Left lung (tissue), 10 donors: Measurements from ENCODE around the gene SUMO3. TPM values are rescaled to one million over a fixed set of nuclear protein-coding genes. Genes with fewer than 3 reads are reported as not detected.

Source experiments
- ATAC-seq: fragments of 200-7000 bp; cut with Tn5 transposase; one replicate; pipeline ENCODE4 v1.9.1; 2020; ENCODE audit warnings: moderate library complexity
- DNase-seq, 4 donors: peaks; one replicate each; pipeline ENCODE4 v3.0.0-alpha.2; 2013 to 2020
- H3K27ac ChIP-seq, 2 donors: fragments of 200-600 bp; sonication (generic) in 1 of 2; one replicate each; pipeline versions ENCODE4 v1.5.0 to v1.8.0; 2020 to 2021
- H3K27me3 ChIP-seq, 2 donors: fragments of 200-600 bp; sonication (generic) in 1 of 2; one replicate each; pipeline versions ENCODE4 v1.5.0 to v1.8.0; 2020 to 2021
- H3K36me3 ChIP-seq, 2 donors: fragments of 200-600 bp; sonication (generic) in 1 of 2; one replicate each; pipeline versions ENCODE4 v1.5.0 to v1.8.0; 2020 to 2021
- H3K4me1 ChIP-seq, 2 donors: fragments of 200-600 bp; one replicate each; pipeline ENCODE4 v1.8.0; 2021
- H3K4me3 ChIP-seq, 2 donors: fragments of 200-600 bp; sonication (generic) in 1 of 2; one replicate each; pipeline versions ENCODE4 v1.5.0 to v1.8.0; 2020 to 2021; ENCODE audit warnings: mild to moderate bottlenecking in 1 of 2
- H3K9me3 ChIP-seq, 2 donors: fragments of 200-600 bp; sonication (generic) in 1 of 2; one replicate each; pipeline versions ENCODE4 v1.5.0 to v1.8.0; 2020 to 2021
- intact Hi-C, 2 donors: fragments of 100-400 bp; cut with DNase I; formaldehyde crosslinking; loops; one replicate each; pipeline versions ENCODE4 v1.11.2 to v1.14.2; 2022
- polyA plus RNA-seq, 6 donors: library from polyadenylated mRNA; unstranded; fragments of 120-200 nt; gene quantifications; one replicate each; pipeline ENCODE4 v1.2.1, GENCODE V29; 2013; ENCODE audit not compliant: insufficient read length in 6 of 6
- total RNA-seq, 2 donors: library from RNA; stranded (reverse); fragmentation: NEBNext Ultra II Directional; extraction: Animal tissue kit (Norgen Biotek cat#: 25700); gene quantifications; one replicate each; pipeline ENCODE4 v1.2.1, GENCODE V29; 2021
- TF ChIP-seq, protein P1 (sequence below), 2 donors: fragments of 200-600 bp; sonication (generic) in 1 of 2; IDR thresholded peaks; one replicate each; pipeline versions ENCODE4 v1.5.0 to v1.8.0; 2021; ENCODE audit warnings: antibody characterized with exemption in 2 of 2
- donor health status: DM: no; HTN: yes; CAD: no.
- donor health status: DM: no; HTN: no; CAD: no.

Gene SUMO3
- total and polyA plus RNA-seq, 8 donors, result 92.4 to 136 (median 118) TPM

DNA sequence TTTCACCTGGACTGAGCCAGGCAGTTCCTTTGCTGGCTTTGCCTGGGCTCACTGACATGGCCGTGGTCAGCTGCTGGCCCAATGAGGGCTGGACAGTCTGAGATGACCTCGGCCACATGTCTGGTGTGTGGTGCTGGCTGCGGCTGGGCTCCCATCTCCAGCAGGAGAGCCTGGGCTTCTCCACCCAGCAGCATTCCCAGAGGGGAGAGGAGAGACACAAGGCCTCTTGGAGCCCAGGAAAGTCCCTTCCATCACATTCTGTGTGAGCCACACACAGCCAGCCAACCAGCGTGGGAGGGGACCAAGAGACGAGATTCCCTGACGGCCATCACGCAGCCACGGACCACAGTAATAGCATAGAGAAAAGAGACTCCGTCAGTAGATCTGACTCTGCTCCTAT is 21.1 kb upstream of the SUMO3 start:
- H3K9me3 ChIP-seq, result no peaks in the 10 kb centered on the region
- H3K4me1 ChIP-seq, result no peaks in the 10 kb centered on the region
- no peaks in the 10 kb centered on the region for H3K36me3 ChIP-seq
- peaks cover 0 to 18% of the 10 kb centered on the region in 2 donors for H3K27me3 ChIP-seq
- H3K27ac ChIP-seq, result no peak overlapping the region
- ATAC-seq (no peak), DNase-seq (peak in 1 of 4 donors; percentile 28)
- H3K4me3 ChIP-seq, result no peak overlapping the region
- intact Hi-C loops, result no loop called here
- TF ChIP-seq, protein P1, sequence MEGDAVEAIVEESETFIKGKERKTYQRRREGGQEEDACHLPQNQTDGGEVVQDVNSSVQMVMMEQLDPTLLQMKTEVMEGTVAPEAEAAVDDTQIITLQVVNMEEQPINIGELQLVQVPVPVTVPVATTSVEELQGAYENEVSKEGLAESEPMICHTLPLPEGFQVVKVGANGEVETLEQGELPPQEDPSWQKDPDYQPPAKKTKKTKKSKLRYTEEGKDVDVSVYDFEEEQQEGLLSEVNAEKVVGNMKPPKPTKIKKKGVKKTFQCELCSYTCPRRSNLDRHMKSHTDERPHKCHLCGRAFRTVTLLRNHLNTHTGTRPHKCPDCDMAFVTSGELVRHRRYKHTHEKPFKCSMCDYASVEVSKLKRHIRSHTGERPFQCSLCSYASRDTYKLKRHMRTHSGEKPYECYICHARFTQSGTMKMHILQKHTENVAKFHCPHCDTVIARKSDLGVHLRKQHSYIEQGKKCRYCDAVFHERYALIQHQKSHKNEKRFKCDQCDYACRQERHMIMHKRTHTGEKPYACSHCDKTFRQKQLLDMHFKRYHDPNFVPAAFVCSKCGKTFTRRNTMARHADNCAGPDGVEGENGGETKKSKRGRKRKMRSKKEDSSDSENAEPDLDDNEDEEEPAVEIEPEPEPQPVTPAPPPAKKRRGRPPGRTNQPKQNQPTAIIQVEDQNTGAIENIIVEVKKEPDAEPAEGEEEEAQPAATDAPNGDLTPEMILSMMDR (IDR thresholded peaks at IDR 0.05), result no peak

DNA sequence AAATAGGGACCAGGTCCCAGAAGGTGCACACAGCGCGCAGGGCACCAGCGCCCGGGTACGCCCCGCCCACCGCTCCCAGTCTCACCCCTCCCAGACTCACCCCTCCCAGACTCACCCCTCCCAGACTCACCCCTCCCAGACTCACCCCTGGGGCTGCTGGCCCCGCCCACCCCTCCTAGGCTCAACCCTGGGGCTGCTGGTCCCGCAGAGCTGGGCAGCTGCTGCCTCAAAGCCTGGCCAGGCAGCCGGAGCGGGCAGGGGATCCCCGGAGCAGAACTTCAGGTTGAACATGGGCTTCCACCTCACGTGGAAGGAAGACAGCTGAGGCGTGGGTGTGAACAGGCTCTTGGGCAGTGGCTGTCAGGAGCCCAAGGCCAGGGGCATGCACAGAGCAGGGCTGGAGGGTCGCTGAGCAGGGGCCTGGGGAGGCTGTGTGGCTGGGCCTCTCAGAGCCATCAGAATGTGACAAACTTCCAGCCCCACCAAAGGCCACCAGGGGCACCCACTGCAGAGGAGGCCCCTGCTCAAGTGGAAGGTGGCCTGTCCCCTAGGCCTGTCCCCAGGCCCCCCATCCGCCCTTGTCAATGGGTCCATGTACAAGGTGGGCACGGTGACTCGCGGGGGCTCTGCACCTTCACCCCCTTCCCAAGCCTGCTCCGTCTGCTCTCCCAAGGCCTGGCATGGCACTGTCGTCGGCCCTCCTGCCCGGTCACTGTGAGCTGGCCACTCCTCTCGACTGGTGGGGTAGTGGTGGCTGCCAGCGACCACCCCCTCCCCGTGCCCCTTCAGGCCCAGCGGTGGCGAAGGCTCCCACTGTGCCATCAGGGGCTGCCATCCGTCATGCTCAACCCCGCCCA is 20.4 kb upstream of the SUMO3 start:
- ATAC-seq (no peak), DNase-seq (peak in 1 of 4 donors; percentile 20)
- Histone ChIP-seq H3K4me3 (no peak overlapping the region), H3K36me3 (no peaks in the 10 kb centered on the region), H3K9me3 (no peaks in the 10 kb centered on the region), H3K27ac (no peak overlapping the region), H3K27me3 (peaks cover 0 to 18% of the 10 kb centered on the region in 2 donors), H3K4me1 (no peaks in the 10 kb centered on the region)
- intact Hi-C loops, result no loop called here
- TF ChIP-seq, protein P1 (IDR thresholded peaks at IDR 0.05), result no peak

DNA sequence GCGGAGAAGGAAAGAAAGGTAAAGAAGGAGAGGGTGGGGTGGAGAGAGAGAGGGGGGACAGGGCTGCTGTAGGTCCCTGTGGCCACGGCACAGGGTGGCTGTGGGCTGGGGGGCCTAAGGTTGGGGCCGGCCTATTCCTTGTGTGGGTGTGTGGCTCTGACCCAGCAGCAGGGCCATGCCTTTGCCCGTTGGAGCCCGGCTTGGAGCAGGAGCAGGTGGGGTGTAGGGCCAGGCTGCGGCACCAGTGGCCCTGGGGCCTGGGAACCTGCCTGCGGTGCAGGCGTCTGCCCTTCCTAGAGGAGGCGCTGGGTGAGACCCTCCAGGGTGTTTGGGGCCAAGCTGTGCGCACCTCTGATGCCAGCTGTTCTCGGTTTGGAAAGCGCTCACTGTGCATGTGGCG is 19.7 kb upstream of the SUMO3 start:
- ATAC-seq, result no peak
- TF ChIP-seq, protein P1 (IDR thresholded peaks at IDR 0.05), result no peak
- Histone ChIP-seq H3K27me3 (peaks cover 0 to 12% of the 10 kb centered on the region in 2 donors), H3K27ac (no peak overlapping the region), H3K4me3 (no peak overlapping the region), H3K36me3 (no peaks in the 10 kb centered on the region), H3K9me3 (no peaks in the 10 kb centered on the region), H3K4me1 (no peaks in the 10 kb centered on the region)
- peak in 1 of 4 donors; percentile 10 for DNase-seq
- intact Hi-C loops, result no loop called here

DNA sequence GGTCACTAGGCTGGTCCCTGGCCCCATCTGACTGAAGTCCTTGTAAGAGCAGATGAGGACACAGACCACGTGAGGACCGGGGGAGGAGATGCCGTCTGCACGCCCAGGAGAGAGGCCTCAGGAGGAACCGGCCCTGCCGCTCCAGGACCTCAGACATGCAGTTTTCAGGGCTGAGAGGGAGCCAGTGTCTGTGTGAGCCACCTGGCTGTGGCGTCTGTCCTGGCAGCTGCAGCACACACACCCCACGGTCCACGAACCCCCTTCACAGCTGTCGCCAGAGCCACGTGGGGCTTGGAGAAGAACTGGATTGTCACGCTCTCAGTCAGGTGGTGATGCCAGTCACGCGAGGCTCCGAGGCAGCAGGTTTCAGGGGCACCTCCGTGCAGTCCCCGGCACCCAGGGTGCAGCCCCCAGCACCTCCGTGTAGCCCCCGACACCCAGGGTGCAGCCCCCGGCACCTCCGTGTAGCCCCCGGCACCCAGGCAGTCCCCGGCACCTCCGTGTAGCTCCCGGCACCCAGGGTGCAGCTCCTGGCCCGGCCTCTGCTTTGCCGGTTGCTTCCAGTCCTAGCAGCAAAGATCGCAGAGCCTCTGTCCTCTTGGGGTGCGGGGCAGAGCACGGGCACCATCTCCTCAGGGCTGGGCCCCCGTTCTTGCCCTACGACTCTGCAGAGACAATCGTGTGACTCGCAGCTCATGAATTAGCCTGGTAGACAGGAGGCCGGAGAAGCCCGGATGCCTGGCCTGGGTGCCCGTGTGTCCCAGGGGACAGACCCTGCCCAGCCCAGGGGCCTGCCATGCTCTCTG is 19.0 kb upstream of the SUMO3 start:
- Histone ChIP-seq H3K4me3 (no peak overlapping the region), H3K36me3 (no peaks in the 10 kb centered on the region), H3K27ac (no peak overlapping the region), H3K27me3 (peaks cover 0 to 5% of the 10 kb centered on the region in 2 donors), H3K9me3 (no peaks in the 10 kb centered on the region), H3K4me1 (no peaks in the 10 kb centered on the region)
- ATAC-seq (peak; percentile 83), DNase-seq (peak in 2 of 4 donors; percentile 42 to 56)
- intact Hi-C loops, result no loop called here
- TF ChIP-seq, protein P1 (IDR thresholded peaks at IDR 0.05), result no peak

DNA sequence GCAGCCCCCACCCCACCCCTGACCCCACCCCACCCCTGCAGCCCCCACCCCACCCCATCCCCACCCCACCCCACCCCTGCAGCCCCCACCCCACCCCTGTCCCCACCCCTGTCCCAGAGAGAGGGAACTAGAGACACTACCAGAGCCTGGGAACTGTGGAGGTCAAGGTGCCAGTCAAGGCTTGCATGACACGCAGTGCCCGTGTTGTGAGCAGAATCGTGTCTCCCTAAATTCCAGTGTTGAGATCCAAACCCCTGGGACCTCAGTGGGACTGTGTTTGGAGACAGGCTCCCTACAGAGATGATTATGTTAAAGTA is 18.4 kb upstream of the SUMO3 start:
- Histone ChIP-seq H3K27ac (no peak overlapping the region), H3K4me3 (no peak overlapping the region), H3K36me3 (no peaks in the 10 kb centered on the region), H3K9me3 (no peaks in the 10 kb centered on the region), H3K27me3 (peaks cover 0 to 5% of the 10 kb centered on the region in 2 donors), H3K4me1 (no peaks in the 10 kb centered on the region)
- DNase-seq, result no peak
- intact Hi-C loops, result no loop called here
- ATAC-seq, result no peak
- TF ChIP-seq, protein P1 (IDR thresholded peaks at IDR 0.05), result no peak
